Measurements from ENCODE around the gene KCNN3. TPM values are rescaled to one million over a fixed set of nuclear protein-coding genes. Genes with fewer than 3 reads are reported as not detected.

The KCNN3 gene
- total RNA-seq, 1 experiment from 2014 or later: 0.07 TPM

DNA sequence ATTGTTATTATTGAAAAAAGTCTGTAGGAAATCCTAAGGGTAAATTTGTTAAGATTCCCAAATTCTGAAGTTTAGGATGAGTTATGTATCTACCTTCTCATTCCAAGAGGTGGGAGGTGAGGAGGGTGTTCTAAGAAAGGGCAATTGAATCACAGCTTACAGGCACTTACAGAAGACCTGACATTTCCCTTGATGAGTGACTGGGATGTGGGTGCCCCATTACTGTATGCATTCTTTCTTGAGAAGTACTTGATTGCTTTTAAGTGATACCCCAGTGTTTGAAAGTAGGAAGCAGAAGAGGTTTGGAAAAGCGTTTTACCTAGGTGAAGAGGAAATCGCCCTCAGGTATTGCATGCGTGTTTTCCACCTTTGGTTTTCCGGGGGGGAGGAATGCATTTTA lies 175.1 kb downstream of the KCNN3 start:
- Mint-ChIP-seq H3K4me1 (ENCODE audit: insufficient read depth, unreplicated experiment) (no peaks in the 10 kb centered on the region), H3K9me3 (ENCODE audit: unreplicated experiment) (no peaks in the 10 kb centered on the region), H3K4me3 (ENCODE audit: unreplicated experiment) (no peak overlapping the region), H3K36me3 (ENCODE audit: insufficient read depth, unreplicated experiment) (no peaks in the 10 kb centered on the region), H3K27ac (ENCODE audit: low read depth, unreplicated experiment) (no peak overlapping the region), H3K27me3 (ENCODE audit: insufficient read depth, unreplicated experiment) (peaks cover 64% of the 10 kb centered on the region)
- POLR2A ChIA-PET: interaction anchor here (0.6 kb wide), 1 partner anchor 1643 kb away, joined by 3 read pairs; no protein-coding TSS in a partner anchor
- no peak for DNase-seq (ENCODE audit: unreplicated experiment)
- TF ChIP-seq, protein P1, sequence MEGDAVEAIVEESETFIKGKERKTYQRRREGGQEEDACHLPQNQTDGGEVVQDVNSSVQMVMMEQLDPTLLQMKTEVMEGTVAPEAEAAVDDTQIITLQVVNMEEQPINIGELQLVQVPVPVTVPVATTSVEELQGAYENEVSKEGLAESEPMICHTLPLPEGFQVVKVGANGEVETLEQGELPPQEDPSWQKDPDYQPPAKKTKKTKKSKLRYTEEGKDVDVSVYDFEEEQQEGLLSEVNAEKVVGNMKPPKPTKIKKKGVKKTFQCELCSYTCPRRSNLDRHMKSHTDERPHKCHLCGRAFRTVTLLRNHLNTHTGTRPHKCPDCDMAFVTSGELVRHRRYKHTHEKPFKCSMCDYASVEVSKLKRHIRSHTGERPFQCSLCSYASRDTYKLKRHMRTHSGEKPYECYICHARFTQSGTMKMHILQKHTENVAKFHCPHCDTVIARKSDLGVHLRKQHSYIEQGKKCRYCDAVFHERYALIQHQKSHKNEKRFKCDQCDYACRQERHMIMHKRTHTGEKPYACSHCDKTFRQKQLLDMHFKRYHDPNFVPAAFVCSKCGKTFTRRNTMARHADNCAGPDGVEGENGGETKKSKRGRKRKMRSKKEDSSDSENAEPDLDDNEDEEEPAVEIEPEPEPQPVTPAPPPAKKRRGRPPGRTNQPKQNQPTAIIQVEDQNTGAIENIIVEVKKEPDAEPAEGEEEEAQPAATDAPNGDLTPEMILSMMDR (IDR thresholded peaks at IDR 0.05; ENCODE audit: unreplicated experiment): no peak
- no TSS peak for BruUV-seq (replicated peaks)
- CTCF ChIA-PET: interaction anchor here (0.5 to 1.6 kb wide), 2 partner anchors 9 to 26 kb away, joined by 3 to 5 read pairs; no protein-coding TSS in a partner anchor
- intact Hi-C loops (cut with micrococcal nuclease): no loop called here

DNA sequence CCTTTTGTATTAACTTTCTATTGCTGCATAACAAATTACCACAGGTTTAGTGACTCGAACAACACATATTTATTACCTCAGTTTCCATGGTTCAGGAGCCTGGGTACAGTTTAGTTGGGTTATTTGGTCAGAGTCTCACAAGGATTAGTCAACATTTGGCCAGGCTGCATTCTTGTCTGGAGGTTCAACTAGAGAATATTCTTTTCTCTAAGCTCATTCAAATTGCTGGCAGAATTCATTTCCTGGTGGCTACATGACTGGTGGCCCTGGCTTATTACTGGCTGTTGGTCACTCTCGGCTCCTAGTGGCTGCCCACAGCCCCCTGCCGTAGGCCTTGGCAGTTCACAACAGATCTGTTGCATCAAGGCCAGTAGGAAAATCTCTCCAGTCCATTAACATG lies 181.0 kb downstream of the KCNN3 start:
- H3K27me3 Mint-ChIP-seq (ENCODE audit: insufficient read depth, unreplicated experiment): peaks cover 79% of the 10 kb centered on the region
- BruUV-seq (replicated peaks): no TSS peak
- H3K4me3 Mint-ChIP-seq (ENCODE audit: unreplicated experiment): no peak overlapping the region
- ChIA-PET POLR2A (no interaction called here), CTCF (no interaction called here)
- TF ChIP-seq, protein P1 (IDR thresholded peaks at IDR 0.05; ENCODE audit: unreplicated experiment): no peak
- H3K9me3 Mint-ChIP-seq (ENCODE audit: unreplicated experiment): no peaks in the 10 kb centered on the region
- no peak overlapping the region for H3K27ac Mint-ChIP-seq (ENCODE audit: low read depth, unreplicated experiment)
- no peaks in the 10 kb centered on the region for H3K4me1 Mint-ChIP-seq (ENCODE audit: insufficient read depth, unreplicated experiment)
- intact Hi-C loops (cut with micrococcal nuclease): no loop called here
- H3K36me3 Mint-ChIP-seq (ENCODE audit: insufficient read depth, unreplicated experiment): no peaks in the 10 kb centered on the region
- no peak for DNase-seq (ENCODE audit: unreplicated experiment)

DNA sequence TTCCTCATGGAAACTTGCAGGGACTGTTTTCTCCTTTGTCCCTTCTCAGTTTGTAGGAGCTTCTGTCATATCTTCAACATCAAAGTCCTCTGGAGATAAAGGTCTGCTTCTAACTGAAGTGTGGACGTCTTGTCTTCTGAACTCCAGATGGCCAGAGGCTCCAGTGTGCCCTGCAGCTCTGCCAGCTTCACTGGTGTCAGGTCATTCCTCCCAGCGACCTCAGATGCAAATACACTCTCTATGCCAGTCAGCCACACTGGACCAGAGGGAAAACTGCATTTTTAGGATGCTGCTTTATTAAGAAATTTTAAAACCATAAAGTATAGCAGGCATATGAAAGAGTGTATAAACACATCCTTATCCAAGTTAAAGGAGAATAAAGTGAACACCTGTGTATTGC lies 183.6 kb downstream of the KCNN3 start:
- Mint-ChIP-seq H3K27ac (ENCODE audit: low read depth, unreplicated experiment) (no peak overlapping the region), H3K4me3 (ENCODE audit: unreplicated experiment) (no peak overlapping the region), H3K9me3 (ENCODE audit: unreplicated experiment) (no peaks in the 10 kb centered on the region), H3K4me1 (ENCODE audit: insufficient read depth, unreplicated experiment) (no peaks in the 10 kb centered on the region), H3K27me3 (ENCODE audit: insufficient read depth, unreplicated experiment) (peaks cover 86% of the 10 kb centered on the region), H3K36me3 (ENCODE audit: insufficient read depth, unreplicated experiment) (no peaks in the 10 kb centered on the region)
- intact Hi-C loops (cut with micrococcal nuclease): no loop called here
- no TSS peak for BruUV-seq (replicated peaks)
- no peak for DNase-seq (ENCODE audit: unreplicated experiment)
- ChIA-PET CTCF (interaction anchor here (0.6 to 1.6 kb wide), 6 partner anchors 8 to 257 kb away, joined by 3 to 7 read pairs (median 4); no protein-coding TSS in a partner anchor), POLR2A (interaction anchor here (0.8 to 1.0 kb wide), 2 partner anchors 13 to 187 kb away, joined by 3 read pairs; no protein-coding TSS in a partner anchor)
- TF ChIP-seq, protein P1 (IDR thresholded peaks at IDR 0.05; ENCODE audit: unreplicated experiment): no peak

DNA sequence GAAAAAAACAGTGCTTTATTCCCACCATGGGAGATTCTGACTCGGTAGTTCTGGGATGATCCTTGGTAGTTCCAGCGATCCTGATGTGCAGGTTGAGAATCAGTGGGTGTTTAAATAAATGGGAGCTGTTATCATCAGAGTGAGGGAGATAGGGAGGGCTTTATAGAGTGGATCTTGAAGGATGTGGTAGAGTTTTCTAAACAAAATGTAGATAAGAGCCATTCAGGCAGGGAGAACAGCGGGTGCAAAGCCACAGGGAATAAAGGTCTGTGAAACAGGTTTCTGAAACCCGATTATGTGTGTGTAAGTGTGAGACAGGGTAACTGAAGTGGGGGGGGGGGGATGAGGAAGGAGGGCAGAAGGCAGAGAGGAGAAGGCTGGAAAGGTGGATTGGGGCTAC lies 186.3 kb downstream of the KCNN3 start:
- no peak for DNase-seq (ENCODE audit: unreplicated experiment)
- H3K27me3 Mint-ChIP-seq (ENCODE audit: insufficient read depth, unreplicated experiment): peaks cover 66% of the 10 kb centered on the region
- TF ChIP-seq, protein P1 (IDR thresholded peaks at IDR 0.05; ENCODE audit: unreplicated experiment): no peak
- intact Hi-C loops (cut with micrococcal nuclease): no loop called here
- no TSS peak for BruUV-seq (replicated peaks)
- ChIA-PET POLR2A (interaction anchor here (1.0 kb wide), 1 partner anchor 111 kb away, joined by 3 read pairs; no protein-coding TSS in a partner anchor), CTCF (interaction anchor here (0.8 kb wide), 1 partner anchor 14 kb away, joined by 6 read pairs; no protein-coding TSS in a partner anchor)
- no peaks in the 10 kb centered on the region for H3K9me3 Mint-ChIP-seq (ENCODE audit: unreplicated experiment)
- peaks cover 3% of the 10 kb centered on the region for H3K36me3 Mint-ChIP-seq (ENCODE audit: insufficient read depth, unreplicated experiment)
- no peaks in the 10 kb centered on the region for H3K4me1 Mint-ChIP-seq (ENCODE audit: insufficient read depth, unreplicated experiment)
- H3K4me3 Mint-ChIP-seq (ENCODE audit: unreplicated experiment): no peak overlapping the region
- H3K27ac Mint-ChIP-seq (ENCODE audit: low read depth, unreplicated experiment): no peak overlapping the region
